ENCODE measurements around the gene MARK1.
A peak's percentile ranks its signal among the peaks of the same experiment; 100 is the strongest.

The MARK1 gene

DNA sequence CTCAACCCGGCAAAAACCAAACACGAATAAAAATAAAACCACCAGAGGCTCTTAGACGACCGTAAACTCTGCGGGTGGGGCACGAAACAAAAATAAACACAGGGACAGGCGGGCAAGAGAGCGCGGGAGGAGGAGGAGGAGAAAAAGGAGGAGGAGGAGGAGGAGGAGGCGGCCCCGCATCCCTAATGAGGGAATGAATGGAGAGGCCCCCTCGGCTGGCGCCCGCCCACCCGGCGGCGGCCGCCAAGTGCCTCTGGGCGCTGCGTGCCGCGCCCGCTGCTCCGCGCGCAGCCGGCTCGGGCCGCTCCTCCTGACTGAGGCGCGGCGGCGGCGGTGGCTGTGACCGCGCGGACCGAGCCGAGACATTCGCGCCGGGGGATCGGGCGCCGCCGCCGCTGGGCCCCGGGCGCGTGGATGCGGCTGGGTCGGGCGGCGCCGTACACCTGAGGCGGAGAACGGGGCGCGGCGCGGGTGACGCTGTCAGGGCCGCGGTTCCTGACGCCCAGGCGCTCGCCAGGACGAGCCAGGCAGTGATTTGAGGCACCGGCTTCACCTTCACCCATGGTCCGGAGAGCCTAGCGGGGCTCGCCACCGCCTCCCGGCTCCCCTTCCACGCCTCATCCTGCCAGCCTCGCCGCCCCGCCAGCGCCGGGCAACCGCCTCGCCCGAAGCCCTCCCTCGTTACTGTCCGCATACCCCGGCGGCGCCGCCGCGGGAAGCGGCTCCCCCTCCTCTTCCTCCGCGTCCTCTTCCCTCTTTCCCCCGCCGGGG lies at the start of gene MARK1:
TSS of gene MARK1 (plus strand) at position 229 of the 771 bp plus-strand sequence. CDS start 687 bp downstream, outside the sequence.
- peak within 1 kb of the TSS; percentile 44 for H3K4me3 ChIP-seq (ENCODE audit: low read depth, low read length)
- TF ChIP-seq, protein P1, sequence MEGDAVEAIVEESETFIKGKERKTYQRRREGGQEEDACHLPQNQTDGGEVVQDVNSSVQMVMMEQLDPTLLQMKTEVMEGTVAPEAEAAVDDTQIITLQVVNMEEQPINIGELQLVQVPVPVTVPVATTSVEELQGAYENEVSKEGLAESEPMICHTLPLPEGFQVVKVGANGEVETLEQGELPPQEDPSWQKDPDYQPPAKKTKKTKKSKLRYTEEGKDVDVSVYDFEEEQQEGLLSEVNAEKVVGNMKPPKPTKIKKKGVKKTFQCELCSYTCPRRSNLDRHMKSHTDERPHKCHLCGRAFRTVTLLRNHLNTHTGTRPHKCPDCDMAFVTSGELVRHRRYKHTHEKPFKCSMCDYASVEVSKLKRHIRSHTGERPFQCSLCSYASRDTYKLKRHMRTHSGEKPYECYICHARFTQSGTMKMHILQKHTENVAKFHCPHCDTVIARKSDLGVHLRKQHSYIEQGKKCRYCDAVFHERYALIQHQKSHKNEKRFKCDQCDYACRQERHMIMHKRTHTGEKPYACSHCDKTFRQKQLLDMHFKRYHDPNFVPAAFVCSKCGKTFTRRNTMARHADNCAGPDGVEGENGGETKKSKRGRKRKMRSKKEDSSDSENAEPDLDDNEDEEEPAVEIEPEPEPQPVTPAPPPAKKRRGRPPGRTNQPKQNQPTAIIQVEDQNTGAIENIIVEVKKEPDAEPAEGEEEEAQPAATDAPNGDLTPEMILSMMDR (IDR thresholded peaks at IDR 0.05; ENCODE audit: borderline replicate concordance, insufficient read depth, low read depth, low read length) = no peak

DNA sequence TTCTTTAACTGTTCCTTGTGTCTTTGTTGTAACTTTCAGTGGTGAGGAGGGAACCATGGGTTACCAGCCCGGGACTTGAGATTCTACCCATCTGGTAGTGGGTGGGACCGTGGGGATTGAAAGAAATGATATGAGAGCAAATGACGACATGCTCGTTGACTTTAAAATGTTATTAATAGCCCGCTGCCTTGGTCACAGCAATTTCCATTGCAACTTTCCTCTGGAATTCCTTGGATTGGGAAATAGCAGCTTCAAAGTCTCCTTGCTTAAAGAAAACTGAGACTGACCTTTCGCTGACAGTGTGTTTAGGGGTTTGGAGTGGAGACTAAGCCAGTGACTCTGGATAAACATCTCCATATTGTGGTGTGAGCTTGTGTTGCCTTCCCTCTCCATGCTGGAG lies 44.2 kb upstream of the MARK1 start:
- no peak overlapping the region for H3K4me3 ChIP-seq (ENCODE audit: low read depth, low read length)
- TF ChIP-seq, protein P1 (IDR thresholded peaks at IDR 0.05; ENCODE audit: borderline replicate concordance, insufficient read depth, low read depth, low read length) = no peak

DNA sequence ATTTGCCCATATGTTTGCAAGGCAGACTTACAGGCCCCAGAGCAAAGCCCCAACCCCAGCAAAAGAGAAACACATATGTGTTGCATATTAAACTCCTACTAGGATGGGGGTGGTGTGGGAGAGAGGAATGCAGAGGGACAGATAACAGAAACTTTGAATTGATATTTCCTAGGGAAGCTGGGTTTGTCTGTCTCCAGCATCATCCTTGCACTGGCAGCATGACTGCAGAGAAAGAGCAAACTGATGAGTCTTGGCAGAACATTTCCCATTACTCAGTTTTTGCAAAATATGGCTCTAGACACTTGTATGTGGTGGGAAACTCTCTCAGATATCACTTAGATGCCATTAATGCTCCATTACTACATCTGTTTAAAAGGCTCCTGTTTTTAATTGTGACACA lies 43.8 kb upstream of the MARK1 start:
- TF ChIP-seq, protein P1 (IDR thresholded peaks at IDR 0.05; ENCODE audit: borderline replicate concordance, insufficient read depth, low read depth, low read length) = no peak
- no peak overlapping the region for H3K4me3 ChIP-seq (ENCODE audit: low read depth, low read length)

DNA sequence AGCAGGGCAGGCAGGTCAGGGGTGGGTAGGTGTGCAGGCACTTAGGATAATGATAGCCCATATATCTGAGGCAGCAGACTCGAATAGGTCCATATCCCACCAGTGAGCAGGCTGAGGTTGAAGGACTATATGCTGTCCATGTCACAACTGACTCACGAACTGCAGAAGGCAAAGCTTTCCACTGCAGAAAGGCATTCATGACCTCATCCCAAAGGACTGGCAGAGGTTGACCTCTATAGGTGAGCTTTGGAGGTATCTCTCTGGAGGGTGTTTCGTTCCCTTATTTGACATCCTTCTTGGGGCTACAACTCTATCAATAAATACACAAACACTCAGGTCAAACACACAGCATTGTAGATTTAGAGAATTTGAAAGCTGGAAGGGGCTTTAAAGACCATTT lies 42.8 kb upstream of the MARK1 start:
- no peak overlapping the region for H3K4me3 ChIP-seq (ENCODE audit: low read depth, low read length)
- TF ChIP-seq, protein P1 (IDR thresholded peaks at IDR 0.05; ENCODE audit: borderline replicate concordance, insufficient read depth, low read depth, low read length) = no peak

DNA sequence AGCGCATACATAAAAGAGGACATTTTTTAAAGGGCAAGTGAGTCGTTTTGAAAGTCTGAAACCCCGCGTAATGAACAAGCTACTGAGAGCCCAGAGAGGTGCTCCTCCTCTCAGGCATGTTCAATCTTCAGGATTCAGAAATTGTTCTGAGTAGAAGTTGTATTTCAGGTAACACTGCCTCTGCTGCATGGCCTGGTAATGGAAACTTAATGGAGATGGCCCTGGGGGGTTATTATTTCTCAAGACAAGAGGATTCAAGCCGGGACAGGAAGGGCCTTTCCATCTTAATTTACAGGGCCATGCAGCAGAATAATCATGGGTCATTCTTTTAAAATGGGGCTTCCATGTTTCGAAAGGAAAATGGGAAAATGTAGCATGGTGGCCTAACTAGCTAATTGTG lies 42.1 kb upstream of the MARK1 start:
- TF ChIP-seq, protein P1 (IDR thresholded peaks at IDR 0.05; ENCODE audit: borderline replicate concordance, insufficient read depth, low read depth, low read length) = no peak
- H3K4me3 ChIP-seq (ENCODE audit: low read depth, low read length) = no peak overlapping the region

DNA sequence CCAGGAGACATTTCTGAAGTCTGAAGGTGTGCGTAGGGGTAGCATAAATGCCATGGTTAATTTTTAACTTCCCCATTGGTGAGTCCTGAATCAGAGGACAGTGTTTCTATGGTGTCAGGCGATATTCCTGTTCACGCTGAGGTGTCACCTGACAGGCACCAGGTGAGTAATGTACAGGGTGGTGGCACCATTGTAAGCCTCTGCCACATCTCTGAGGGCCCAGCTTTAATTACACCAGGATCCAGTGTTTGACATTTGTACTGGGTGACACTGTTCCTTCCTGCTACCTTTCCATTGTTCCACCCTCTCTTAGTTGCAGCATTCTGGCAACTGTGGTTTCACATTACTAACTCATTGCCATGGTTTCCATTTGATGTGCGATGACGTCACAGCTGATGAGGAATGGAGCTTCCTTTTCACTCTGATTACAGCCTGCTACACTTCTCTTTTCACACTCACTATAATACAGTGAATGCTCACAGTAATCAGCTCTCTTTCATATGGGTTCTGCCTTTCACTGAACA lies 40.6 kb upstream of the MARK1 start:
- TF ChIP-seq, protein P1 (IDR thresholded peaks at IDR 0.05; ENCODE audit: borderline replicate concordance, insufficient read depth, low read depth, low read length) = no peak
- no peak overlapping the region for H3K4me3 ChIP-seq (ENCODE audit: low read depth, low read length)

DNA sequence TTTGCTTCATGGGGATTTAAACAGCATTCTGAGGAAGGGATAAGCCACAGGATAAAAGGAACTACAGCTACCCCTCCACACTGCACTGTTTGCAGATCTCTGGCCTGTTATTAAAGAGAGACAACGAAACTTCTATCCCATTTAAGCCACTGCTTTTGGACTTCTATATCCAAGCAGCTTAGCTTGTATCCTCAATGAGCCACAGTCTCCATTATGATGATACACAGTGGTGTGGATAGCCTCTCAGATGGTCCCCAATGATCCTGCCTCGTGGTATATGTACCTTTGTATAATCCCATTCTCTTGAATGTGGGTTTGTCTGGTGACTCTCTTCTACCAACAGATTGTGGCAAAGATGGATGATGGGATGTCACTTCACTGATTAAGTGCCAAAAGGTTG lies 36.0 kb upstream of the MARK1 start:
- TF ChIP-seq, protein P1 (IDR thresholded peaks at IDR 0.05; ENCODE audit: borderline replicate concordance, insufficient read depth, low read depth, low read length) = no peak
- no peak overlapping the region for H3K4me3 ChIP-seq (ENCODE audit: low read depth, low read length)
